GM21381 (cell line): ENCODE measurements around the gene TUBA4B.
"Not testable (repeated sequence)": the region's sequence is repeated elsewhere in the genome, so short reads cannot be mapped to it uniquely, and the experiment has no call there.

Experiments used
- ATAC-seq: cut with Tn5 transposase; IDR thresholded peaks from one replicate; pipeline ENCODE4 v1.9.1; 2021; ENCODE audit warnings: mild to moderate bottlenecking, moderate library complexity; ENCODE audit not compliant: unreplicated experiment

The TUBA4B gene

DNA sequence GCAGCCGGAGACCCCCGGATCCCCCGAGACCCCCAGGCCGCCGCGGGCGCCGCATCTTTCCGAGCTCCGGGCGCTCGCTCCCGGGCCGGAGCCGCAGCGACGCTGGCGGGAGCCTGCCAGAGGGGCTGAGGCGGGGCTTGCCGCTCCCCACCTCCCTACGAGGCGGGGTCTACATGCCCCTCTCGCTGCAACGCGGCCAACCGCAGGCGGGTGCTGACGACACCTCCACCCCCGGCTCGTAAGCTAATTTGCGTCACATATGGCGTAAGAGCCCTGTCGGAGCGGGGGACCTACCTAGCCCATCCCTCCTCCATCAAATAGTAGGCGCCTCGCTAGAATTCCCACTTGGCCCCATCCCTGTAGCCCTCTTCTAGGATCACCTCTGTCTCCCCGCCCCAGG is 56.2 kb downstream of the TUBA4B start, which contains the start of gene PTPRN:
PTPRN (minus strand) TSS at position 124 of the 400 bp plus-strand sequence; CDS start at position 55, 69 bp downstream.
- no peak for ATAC-seq

- ATAC-seq = not testable (repeated sequence)
Observed at GRCh38 chr2:219312683-219313263, 59.7 kb downstream of the TUBA4B start.

DNA sequence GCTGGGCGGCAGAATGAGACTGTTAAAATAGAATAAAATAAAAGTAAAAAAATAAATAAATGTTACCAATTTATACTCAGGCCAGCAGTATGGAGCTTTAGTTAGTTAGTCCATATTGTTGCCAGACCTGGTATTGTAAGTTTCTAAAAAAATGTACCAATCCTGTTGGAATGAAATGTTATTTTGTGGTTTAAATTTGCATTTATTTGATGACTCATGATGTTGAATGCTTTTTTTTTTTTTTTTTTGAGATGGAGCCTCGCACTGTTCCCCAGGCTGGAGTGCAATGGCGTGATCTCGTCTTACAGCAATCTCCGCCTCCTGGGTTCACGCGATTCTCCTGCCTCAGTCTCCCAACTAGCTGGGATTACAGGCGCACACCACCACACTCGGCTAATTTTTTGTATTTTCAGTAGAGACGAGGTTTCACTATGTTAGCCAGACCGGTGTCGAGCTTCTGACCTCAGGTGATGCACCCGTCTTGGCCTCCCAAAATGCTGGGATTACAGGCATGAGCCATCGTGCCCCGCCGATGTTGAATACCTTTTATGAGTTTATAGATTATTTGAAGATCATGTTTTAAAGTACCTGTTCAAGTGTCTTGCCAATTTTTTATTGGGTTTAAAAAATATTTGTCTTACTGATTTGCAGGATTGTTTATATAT is 61.9 kb downstream of the TUBA4B start:
- no peak for ATAC-seq
